Measurements from ENCODE around the gene LAPTM5.

Gene LAPTM5

GRCh38 chr1:30740251-30741238 is 17.0 kb downstream of the LAPTM5 start:
- H3K4me1 ChIP-seq (ENCODE audit: control insufficient read depth in 2 of 2, insufficient read depth in 1 of 2, low read depth in 1 of 2, low read length in 2 of 2) = peaks cover 2 to 4% of the 10 kb centered on the region in 2 donors
- no peak for DNase-seq (ENCODE audit: low spot score)
- no peak overlapping the region for H2BK5ac ChIP-seq (ENCODE audit: low read length)
- H3K4ac ChIP-seq (ENCODE audit: low read length) = no peak overlapping the region
- no peaks in the 10 kb centered on the region for H3K79me1 ChIP-seq (ENCODE audit: low read depth, low read length)
- no CpG with 5 or more reads among the region's 15 CpGs for WGBS, 2 donors (ENCODE audit: extremely low coverage in 2 of 2, insufficient read length in 2 of 2, insufficient replicate concordance in 1 of 2)
- H4K91ac ChIP-seq (ENCODE audit: low read depth, low read length, poor library complexity) = no peak overlapping the region
- no peak overlapping the region for H3K9ac ChIP-seq (ENCODE audit: low read depth, low read length, poor library complexity)
- H3K14ac ChIP-seq (ENCODE audit: low read length) = no peak overlapping the region
- H2AFZ ChIP-seq (ENCODE audit: low read length) = no peak overlapping the region
- H3K27ac ChIP-seq (replicated peaks; ENCODE audit: low read length) = no peak overlapping the region
- H3K4me3 ChIP-seq (ENCODE audit: low read length in 2 of 2) = no peak overlapping the region
- no peak overlapping the region for H2BK120ac ChIP-seq (ENCODE audit: low read depth, low read length)
- H3K4me2 ChIP-seq (ENCODE audit: insufficient read depth, low read length, poor library complexity, severe bottlenecking) = no peak overlapping the region
- no peaks in the 10 kb centered on the region for H3K36me3 ChIP-seq (replicated peaks in 1 of 2; ENCODE audit: control insufficient read depth in 2 of 2, insufficient read depth in 2 of 2, low read length in 2 of 2)
- peak overlapping the region; percentile 80 for H3K23ac ChIP-seq (ENCODE audit: low read depth, low read length, poor library complexity)
- no peaks in the 10 kb centered on the region for H3K27me3 ChIP-seq (ENCODE audit: control insufficient read depth in 3 of 3, insufficient read depth in 3 of 3, low read depth in 1 of 3, low read length in 3 of 3)
- H3K18ac ChIP-seq (ENCODE audit: low read length) = peak overlapping the region; percentile 81
- peak overlapping the region; percentile 43 for H2AK5ac ChIP-seq (ENCODE audit: low read depth, low read length)
- peak overlapping the region; percentile 69 for H2BK12ac ChIP-seq (ENCODE audit: low read length)
- H3K9me3 ChIP-seq (replicated peaks in 1 of 2; ENCODE audit: control insufficient read depth in 2 of 2, insufficient read depth in 1 of 2, low read depth in 1 of 2, low read length in 2 of 2) = no peaks in the 10 kb centered on the region
- peak overlapping the region; percentile 44 for H2BK15ac ChIP-seq (ENCODE audit: low read length)
- no peak overlapping the region for H4K8ac ChIP-seq (ENCODE audit: low read depth, low read length)

- Histone ChIP-seq H2BK15ac (ENCODE audit: low read length) (peak overlapping the region; percentile 35), H3K23ac (ENCODE audit: low read depth, low read length, poor library complexity) (peak overlapping the region; percentile 52), H3K4ac (ENCODE audit: low read length) (peak overlapping the region; percentile 86), H2BK5ac (ENCODE audit: low read length) (peak overlapping the region; percentile 76), H3K4me2 (ENCODE audit: insufficient read depth, low read length, poor library complexity, severe bottlenecking) (no peak overlapping the region), H3K79me1 (ENCODE audit: low read depth, low read length) (no peaks in the 10 kb centered on the region), H3K9ac (ENCODE audit: low read depth, low read length, poor library complexity) (no peak overlapping the region), H3K18ac (ENCODE audit: low read length) (peak overlapping the region; percentile 31), H3K4me3 (ENCODE audit: low read length in 2 of 2) (no peak overlapping the region), H3K4me1 (ENCODE audit: control insufficient read depth in 2 of 2, insufficient read depth in 1 of 2, low read depth in 1 of 2, low read length in 2 of 2) (peaks cover 2 to 4% of the 10 kb centered on the region in 2 donors), H4K8ac (ENCODE audit: low read depth, low read length) (no peak overlapping the region), H4K91ac (ENCODE audit: low read depth, low read length, poor library complexity) (no peak overlapping the region), H3K27me3 (ENCODE audit: control insufficient read depth in 3 of 3, insufficient read depth in 3 of 3, low read depth in 1 of 3, low read length in 3 of 3) (no peaks in the 10 kb centered on the region), H2BK12ac (ENCODE audit: low read length) (peak overlapping the region; percentile 14), H2AK5ac (ENCODE audit: low read depth, low read length) (peak overlapping the region; percentile 62), H2AFZ (ENCODE audit: low read length) (no peak overlapping the region), H3K27ac (replicated peaks; ENCODE audit: low read length) (no peak overlapping the region), H3K9me3 (replicated peaks in 1 of 2; ENCODE audit: control insufficient read depth in 2 of 2, insufficient read depth in 1 of 2, low read depth in 1 of 2, low read length in 2 of 2) (no peaks in the 10 kb centered on the region), H3K14ac (ENCODE audit: low read length) (no peak overlapping the region), H3K36me3 (replicated peaks in 1 of 2; ENCODE audit: control insufficient read depth in 2 of 2, insufficient read depth in 2 of 2, low read length in 2 of 2) (no peaks in the 10 kb centered on the region), H2BK120ac (ENCODE audit: low read depth, low read length) (no peak overlapping the region)
- no peak for DNase-seq (ENCODE audit: low spot score)
- no CpG with 5 or more reads among the region's 8 CpGs for WGBS, 2 donors (ENCODE audit: extremely low coverage in 2 of 2, insufficient read length in 2 of 2, insufficient replicate concordance in 1 of 2)
Observed at GRCh38 chr1:30739601-30740000, 18.0 kb downstream of the LAPTM5 start.

- Histone ChIP-seq H3K4me1 (ENCODE audit: control insufficient read depth in 2 of 2, insufficient read depth in 1 of 2, low read depth in 1 of 2, low read length in 2 of 2) (peaks cover 2 to 4% of the 10 kb centered on the region in 2 donors), H3K18ac (ENCODE audit: low read length) (no peak overlapping the region), H3K9me3 (replicated peaks in 1 of 2; ENCODE audit: control insufficient read depth in 2 of 2, insufficient read depth in 1 of 2, low read depth in 1 of 2, low read length in 2 of 2) (no peaks in the 10 kb centered on the region), H3K23ac (ENCODE audit: low read depth, low read length, poor library complexity) (no peak overlapping the region), H4K91ac (ENCODE audit: low read depth, low read length, poor library complexity) (no peak overlapping the region), H2BK5ac (ENCODE audit: low read length) (peak overlapping the region; percentile 76), H3K36me3 (replicated peaks in 1 of 2; ENCODE audit: control insufficient read depth in 2 of 2, insufficient read depth in 2 of 2, low read length in 2 of 2) (no peaks in the 10 kb centered on the region), H3K4ac (ENCODE audit: low read length) (no peak overlapping the region), H3K4me3 (ENCODE audit: low read length in 2 of 2) (no peak overlapping the region), H2AFZ (ENCODE audit: low read length) (no peak overlapping the region), H2BK15ac (ENCODE audit: low read length) (peak overlapping the region; percentile 35), H3K27ac (replicated peaks; ENCODE audit: low read length) (no peak overlapping the region), H4K8ac (ENCODE audit: low read depth, low read length) (no peak overlapping the region), H3K14ac (ENCODE audit: low read length) (no peak overlapping the region), H3K4me2 (ENCODE audit: insufficient read depth, low read length, poor library complexity, severe bottlenecking) (no peak overlapping the region), H2AK5ac (ENCODE audit: low read depth, low read length) (no peak overlapping the region), H3K27me3 (ENCODE audit: control insufficient read depth in 3 of 3, insufficient read depth in 3 of 3, low read depth in 1 of 3, low read length in 3 of 3) (no peaks in the 10 kb centered on the region), H2BK120ac (ENCODE audit: low read depth, low read length) (no peak overlapping the region), H3K9ac (ENCODE audit: low read depth, low read length, poor library complexity) (no peak overlapping the region), H2BK12ac (ENCODE audit: low read length) (peak overlapping the region; percentile 14), H3K79me1 (ENCODE audit: low read depth, low read length) (no peaks in the 10 kb centered on the region)
- no peak for DNase-seq (ENCODE audit: low spot score)
- no CpG with 5 or more reads among the region's 10 CpGs for WGBS, 2 donors (ENCODE audit: extremely low coverage in 2 of 2, insufficient read length in 2 of 2, insufficient replicate concordance in 1 of 2)
Observed at GRCh38 chr1:30738715-30739559, 18.6 kb downstream of the LAPTM5 start.

Measured in neuronal stem cell (in vitro differentiated cells).